A549 (cell line): ENCODE measurements around the gene ATXN7L1. TPM values are rescaled to one million over a fixed set of nuclear protein-coding genes. Genes with fewer than 3 reads are reported as not detected.

ENCODE experiments used
- ATAC-seq, 2 experiments: fragments of 200-7000 bp in 1 of 2; fragments of >200 bp in 1 of 2; cut with Nextera tagmentation in 1 of 2; cut with Tn5 transposase in 1 of 2; 3 replicates each; pipeline versions ENCODE4 v1.8.0 to v1.9.1; 2018 to 2020; ENCODE audit warnings: mild to moderate bottlenecking in 1 of 2, moderate library complexity in 1 of 2
- CTCF ChIA-PET: fragments of 300-600 bp; sonication (Branson Sonifier 250); formaldehyde crosslinking; extraction: SDS; loops from one replicate; lab custom pipeline; 2021; ENCODE audit warnings: antibody characterized with exemption, inconsistent platforms; lab: Yijun Ruan, JAX
- POLR2A ChIA-PET: fragments of 350-600 bp; formaldehyde crosslinking; extraction: SDS; loops from one replicate; lab custom pipeline; 2021; ENCODE audit warnings: antibody characterized with exemption, inconsistent platforms; lab: Yijun Ruan, JAX
- DNase-seq, 2 experiments: peaks; one replicate each; pipeline versions ENCODE4 v3.0.0 to v3.0.0-alpha.2; 2011 to 2016; ENCODE audit warnings: low read depth in 1 of 2, low spot score in 1 of 2
- FAIRE-seq: peaks from 2 replicates; lab custom pipeline; 2011; peaks lifted over from hg19 to GRCh38; lab: Jason Lieb, UNC
- H3K27ac ChIP-seq, 2 experiments: fragments of >200 bp; sonication (Bioruptor Twin); formaldehyde crosslinking; 3 replicates each; pipeline ENCODE4 v1.5.1; 2016 to 2017
- H3K4me1 ChIP-seq: fragments of >200 bp; sonication (Bioruptor Twin); formaldehyde crosslinking; 3 replicates; pipeline ENCODE4 v1.6.1; 2016
- H3K4me2 ChIP-seq: fragments of >200 bp; sonication (Bioruptor Twin); formaldehyde crosslinking; 3 replicates; pipeline ENCODE4 v1.6.1; 2016
- H3K4me3 ChIP-seq: fragments of >200 bp; sonication (Bioruptor Twin); formaldehyde crosslinking; 3 replicates; pipeline ENCODE4 v1.5.1; 2016
- H3K9me3 ChIP-seq: fragments of >200 bp; sonication (Bioruptor Twin); formaldehyde crosslinking; 3 replicates; pipeline ENCODE4 v1.6.1; 2016
- BHLHE40 ChIP-seq: IDR thresholded peaks from 2 replicates; pipeline ENCODE4 v1.6.1; 2012; ENCODE audit warnings: low read depth, low read length, inconsistent platforms
- CBX2 ChIP-seq: fragments of 200-600 bp; sonication (generic); IDR thresholded peaks from 2 replicates; pipeline ENCODE4 v1.6.1; 2016; ENCODE audit warnings: low read depth, mild to moderate bottlenecking, borderline replicate concordance
- CBX8 ChIP-seq: fragments of 200-600 bp; sonication (generic); IDR thresholded peaks from 2 replicates; pipeline ENCODE4 v1.6.1; 2016
- CEBPB ChIP-seq, 2 experiments: fragments of >200 bp in 1 of 2; sonication (Bioruptor Twin) in 1 of 2; formaldehyde crosslinking in 1 of 2; IDR thresholded peaks; 2 replicates each; pipeline ENCODE4 v1.6.1; 2012 to 2016
- CHD4 ChIP-seq: fragments of 200-600 bp; sonication (generic); IDR thresholded peaks from 2 replicates; pipeline ENCODE4 v1.6.1; 2016; ENCODE audit warnings: antibody characterized with exemption, mild to moderate bottlenecking, borderline replicate concordance
- EHMT2 ChIP-seq: fragments of 200-600 bp; sonication (generic); IDR thresholded peaks from 2 replicates; pipeline ENCODE4 v1.6.1; 2016; ENCODE audit warnings: antibody characterized with exemption, low read depth, mild to moderate bottlenecking, moderate library complexity
- FOSB ChIP-seq: fragments of 250-450 bp; sonication (Bioruptor Pico); IDR thresholded peaks from 2 replicates; pipeline ENCODE4 v1.5.0; 2020; ENCODE audit warnings: mild to moderate bottlenecking, moderate library complexity
- FOSL2 ChIP-seq, 2 experiments: fragments of 450-650 bp in 1 of 2; fragments of >200 bp in 1 of 2; sonication (Bioruptor Twin) in 1 of 2; formaldehyde crosslinking; IDR thresholded peaks; 2 replicates each; pipeline versions ENCODE4 v1.5.0 to v1.6.1; 2016 to 2020; ENCODE audit warnings: mild to moderate bottlenecking in 1 of 2, moderate library complexity in 1 of 2
- FOXS1 ChIP-seq: fragments of 250-450 bp; sonication (Bioruptor Pico); IDR thresholded peaks from 2 replicates; pipeline ENCODE4 v1.5.0; 2020; ENCODE audit warnings: mild to moderate bottlenecking, moderate library complexity
- HEYL ChIP-seq: fragments of 250-450 bp; sonication (Bioruptor Pico); IDR thresholded peaks from 2 replicates; pipeline ENCODE4 v1.8.0; 2021; ENCODE audit warnings: mild to moderate bottlenecking, moderate library complexity
- HOXA7 ChIP-seq: fragments of 250-450 bp; sonication (Bioruptor Pico); IDR thresholded peaks from 2 replicates; pipeline ENCODE4 v1.5.0; 2020; ENCODE audit warnings: mild to moderate bottlenecking, moderate library complexity
- HOXB5 ChIP-seq: fragments of 250-450 bp; sonication (Bioruptor Pico); IDR thresholded peaks from 2 replicates; pipeline ENCODE4 v1.5.0; 2020; ENCODE audit warnings: mild to moderate bottlenecking, moderate library complexity
- JUN ChIP-seq, 2 experiments: fragments of >200 bp; sonication (Bioruptor Twin); formaldehyde crosslinking; IDR thresholded peaks; 2 replicates in 1 of 2; 3 replicates in 1 of 2; pipeline ENCODE4 v1.6.1; 2016 to 2017
- JUNB ChIP-seq: fragments of >200 bp; sonication (Bioruptor Twin); formaldehyde crosslinking; IDR thresholded peaks from 2 replicates; pipeline ENCODE4 v1.6.1; 2016
- KDM5A ChIP-seq: fragments of 200-600 bp; sonication (generic); IDR thresholded peaks from 2 replicates; pipeline ENCODE4 v1.6.1; 2016; ENCODE audit warnings: antibody characterized with exemption, mild to moderate bottlenecking
- MAZ ChIP-seq: fragments of 150-350 bp; IDR thresholded peaks from 2 replicates; pipeline ENCODE4 v1.6.1; 2014; ENCODE audit warnings: antibody characterized with exemption, low read depth, low read length, borderline replicate concordance
- MYC ChIP-seq: IDR thresholded peaks from 2 replicates; pipeline ENCODE4 v1.6.1; 2012; ENCODE audit warnings: mild to moderate bottlenecking, inconsistent platforms, low read length, improper control_type of control experiment, borderline replicate concordance
- NR3C1 ChIP-seq: fragments of >200 bp; sonication (Bioruptor Twin); formaldehyde crosslinking; IDR thresholded peaks from 3 replicates; pipeline ENCODE4 v1.6.1; 2017
- SREBF2 ChIP-seq: fragments of 450-650 bp; IDR thresholded peaks from 2 replicates; pipeline ENCODE4 v1.6.1; 2014; ENCODE audit warnings: mild to moderate bottlenecking, moderate library complexity
- TP53 ChIP-seq: fragments of 250-450 bp; sonication (Bioruptor Pico); IDR thresholded peaks from 2 replicates; pipeline ENCODE4 v1.5.0; 2021; ENCODE audit warnings: mild to moderate bottlenecking, moderate library complexity
- ZNF302 ChIP-seq: fragments of 250-450 bp; sonication (Bioruptor Pico); IDR thresholded peaks from 2 replicates; pipeline ENCODE4 v1.9.0; 2021; ENCODE audit warnings: inconsistent platforms, mild to moderate bottlenecking, moderate library complexity
- WGBS: methylation state at CpG from one replicate; pipeline ENCODE4 v1.1.6; 2017; ENCODE audit errors: missing lambda C conversion rate; 5-methylcytosine and 5-hydroxymethylcytosine counted together
- polyA plus RNA-seq, 4 experiments: library from polyadenylated mRNA; depleted of rRNA in 3 of 4; stranded (reverse); fragments of >200 nt; fragmentation: RNase III in 1 of 4; extraction: RNeasy Plus Mini Kit Qiagen cat#74134 plus additional on column Dnase treatment in 1 of 4; gene quantifications; 2 replicates in 3 of 4; 3 replicates in 1 of 4; pipeline ENCODE4 v1.2.3, GENCODE V29; 2011 to 2017
- TF ChIP-seq, protein P1 (sequence below): fragments of 200-600 bp; sonication (generic); IDR thresholded peaks from 2 replicates; pipeline ENCODE4 v1.6.1; 2016; ENCODE audit warnings: antibody characterized with exemption, mild to moderate bottlenecking, moderate library complexity
- TF ChIP-seq, protein P2 (sequence below): fragments of 150-350 bp; IDR thresholded peaks from 2 replicates; pipeline ENCODE4 v1.6.1; 2014; ENCODE audit warnings: low read depth, mild to moderate bottlenecking, low read length
- TF ChIP-seq, protein P3 (sequence below): fragments of >200 bp; sonication (Bioruptor Twin); formaldehyde crosslinking; IDR thresholded peaks from 3 replicates; pipeline ENCODE4 v1.6.1; 2016
- TF ChIP-seq, protein P4 (sequence below): fragments of 250-450 bp; sonication (Bioruptor Pico); IDR thresholded peaks from 2 replicates; pipeline ENCODE4 v1.5.0; 2021; ENCODE audit warnings: mild to moderate bottlenecking, moderate library complexity, borderline replicate concordance
- TF ChIP-seq, protein P5 (sequence below): IDR thresholded peaks from 2 replicates; pipeline ENCODE4 v1.6.1; 2012; ENCODE audit warnings: low read depth, borderline replicate concordance
- TF ChIP-seq, protein P6 (sequence below): IDR thresholded peaks from 2 replicates; pipeline ENCODE4 v1.6.1; 2012

ATXN7L1 gene
- polyA plus RNA-seq, 2 of the 4 experiments (the other 2 are of a cell fraction) = 4.5 to 5.7 TPM

DNA sequence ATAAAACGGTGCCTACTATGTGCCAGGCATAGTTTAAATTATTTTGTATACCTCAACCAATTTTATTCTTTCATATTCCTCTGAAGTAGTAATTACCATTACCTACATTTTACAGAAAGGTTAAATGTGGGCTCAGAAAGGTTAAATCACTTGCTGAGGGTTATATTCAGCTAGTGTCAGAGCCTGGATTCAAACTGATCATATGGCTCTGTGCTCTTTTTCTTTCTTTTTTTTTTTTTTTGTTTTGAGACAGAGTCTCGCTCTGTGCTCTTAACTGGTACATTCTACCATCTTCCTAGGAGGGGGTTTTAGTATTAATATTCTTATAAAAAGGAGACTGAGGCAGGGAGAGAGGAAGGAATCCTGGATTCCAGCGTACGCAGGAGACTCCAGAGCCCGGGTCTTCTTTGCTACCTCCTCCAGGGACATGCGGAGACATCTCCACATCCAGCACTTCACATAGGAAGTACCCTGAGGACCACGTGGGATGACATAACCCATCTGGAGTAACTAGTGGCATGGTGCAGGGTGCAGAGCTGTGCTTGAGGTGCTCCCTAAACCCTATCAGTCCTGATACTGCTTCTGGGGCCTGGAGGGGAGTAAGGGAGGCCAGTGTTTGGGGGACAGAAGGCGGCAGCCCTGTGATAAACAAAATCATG lies 29.6 kb upstream of the ATXN7L1 start:
- H3K4me1 ChIP-seq = no peaks in the 10 kb centered on the region
- ChIA-PET POLR2A (no interaction called here), CTCF (interaction anchor here (0.6 to 1.7 kb wide), 3 partner anchors 25 to 137 kb away, joined by 3 read pairs; partner anchors contain the start of gene ATXN7L1)
- DNase-seq (no peak), FAIRE-seq (no peak), ATAC-seq (no peak; a peak in 1 of 6 replicates)
- no peak overlapping the region for H3K4me3 ChIP-seq
- WGBS = 81% methylated on average over 8 of the region's 8 CpGs
- H3K27ac ChIP-seq = no peak overlapping the region
- H3K4me2 ChIP-seq = no peak overlapping the region
- TF ChIP-seq, protein P1, sequence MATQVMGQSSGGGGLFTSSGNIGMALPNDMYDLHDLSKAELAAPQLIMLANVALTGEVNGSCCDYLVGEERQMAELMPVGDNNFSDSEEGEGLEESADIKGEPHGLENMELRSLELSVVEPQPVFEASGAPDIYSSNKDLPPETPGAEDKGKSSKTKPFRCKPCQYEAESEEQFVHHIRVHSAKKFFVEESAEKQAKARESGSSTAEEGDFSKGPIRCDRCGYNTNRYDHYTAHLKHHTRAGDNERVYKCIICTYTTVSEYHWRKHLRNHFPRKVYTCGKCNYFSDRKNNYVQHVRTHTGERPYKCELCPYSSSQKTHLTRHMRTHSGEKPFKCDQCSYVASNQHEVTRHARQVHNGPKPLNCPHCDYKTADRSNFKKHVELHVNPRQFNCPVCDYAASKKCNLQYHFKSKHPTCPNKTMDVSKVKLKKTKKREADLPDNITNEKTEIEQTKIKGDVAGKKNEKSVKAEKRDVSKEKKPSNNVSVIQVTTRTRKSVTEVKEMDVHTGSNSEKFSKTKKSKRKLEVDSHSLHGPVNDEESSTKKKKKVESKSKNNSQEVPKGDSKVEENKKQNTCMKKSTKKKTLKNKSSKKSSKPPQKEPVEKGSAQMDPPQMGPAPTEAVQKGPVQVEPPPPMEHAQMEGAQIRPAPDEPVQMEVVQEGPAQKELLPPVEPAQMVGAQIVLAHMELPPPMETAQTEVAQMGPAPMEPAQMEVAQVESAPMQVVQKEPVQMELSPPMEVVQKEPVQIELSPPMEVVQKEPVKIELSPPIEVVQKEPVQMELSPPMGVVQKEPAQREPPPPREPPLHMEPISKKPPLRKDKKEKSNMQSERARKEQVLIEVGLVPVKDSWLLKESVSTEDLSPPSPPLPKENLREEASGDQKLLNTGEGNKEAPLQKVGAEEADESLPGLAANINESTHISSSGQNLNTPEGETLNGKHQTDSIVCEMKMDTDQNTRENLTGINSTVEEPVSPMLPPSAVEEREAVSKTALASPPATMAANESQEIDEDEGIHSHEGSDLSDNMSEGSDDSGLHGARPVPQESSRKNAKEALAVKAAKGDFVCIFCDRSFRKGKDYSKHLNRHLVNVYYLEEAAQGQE = no peak
- TF ChIP-seq FOSB (CRISPR knock-in tag) = no peak
- no peak for TF ChIP-seq CBX8
- no peak for TF ChIP-seq JUN (IDR thresholded peaks at IDR 0.05)
- TF ChIP-seq JUNB = no peak
- TF ChIP-seq ZNF302 (CRISPR knock-in tag) = no peak
- no peak for TF ChIP-seq FOSL2 (IDR thresholded peaks at IDR 0.05)
- TF ChIP-seq FOSL2 (CRISPR knock-in tag; IDR thresholded peaks at IDR 0.05) = no peak
- TF ChIP-seq SREBF2 = no peak
- TF ChIP-seq, protein P2, sequence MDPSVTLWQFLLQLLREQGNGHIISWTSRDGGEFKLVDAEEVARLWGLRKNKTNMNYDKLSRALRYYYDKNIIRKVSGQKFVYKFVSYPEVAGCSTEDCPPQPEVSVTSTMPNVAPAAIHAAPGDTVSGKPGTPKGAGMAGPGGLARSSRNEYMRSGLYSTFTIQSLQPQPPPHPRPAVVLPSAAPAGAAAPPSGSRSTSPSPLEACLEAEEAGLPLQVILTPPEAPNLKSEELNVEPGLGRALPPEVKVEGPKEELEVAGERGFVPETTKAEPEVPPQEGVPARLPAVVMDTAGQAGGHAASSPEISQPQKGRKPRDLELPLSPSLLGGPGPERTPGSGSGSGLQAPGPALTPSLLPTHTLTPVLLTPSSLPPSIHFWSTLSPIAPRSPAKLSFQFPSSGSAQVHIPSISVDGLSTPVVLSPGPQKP = no peak
- TF ChIP-seq KDM5A = no peak
- no peak for TF ChIP-seq BHLHE40
- no peak for TF ChIP-seq MYC
- H3K9me3 ChIP-seq = no peaks in the 10 kb centered on the region; the same call in 2 of the 3 replicates

DNA sequence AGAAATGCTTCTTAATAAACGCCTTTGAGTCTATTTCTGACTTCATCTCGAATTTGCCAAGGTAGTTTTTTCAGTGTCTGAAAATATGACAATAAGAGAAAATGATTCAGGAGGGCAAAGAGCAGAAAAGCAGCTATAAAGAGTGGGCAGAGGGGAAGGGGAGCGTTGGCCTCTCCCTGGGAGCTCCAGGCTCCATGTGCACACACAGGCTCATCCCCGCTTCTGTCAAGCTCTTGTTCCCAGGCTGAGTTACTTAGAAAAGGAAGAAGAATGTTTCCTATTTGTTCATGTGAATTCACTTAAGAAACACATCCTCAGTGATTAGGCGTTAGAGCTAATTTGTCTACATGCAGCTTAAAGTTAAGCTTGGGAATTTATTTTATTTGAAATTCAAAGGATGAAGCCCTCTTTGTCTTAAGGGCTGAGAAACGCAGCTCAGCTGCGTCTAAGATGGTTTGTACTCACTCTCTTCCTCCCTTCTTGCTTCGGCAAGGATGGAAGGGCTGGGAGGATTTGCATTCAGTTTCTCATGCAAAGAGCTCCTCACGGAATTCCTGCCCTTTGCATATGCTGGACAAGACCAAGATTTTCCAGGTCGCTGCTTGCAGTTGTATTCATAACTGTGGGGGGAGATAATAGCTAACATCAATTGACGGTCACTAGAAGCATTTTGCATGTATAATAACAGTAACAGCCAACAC lies 29.0 kb upstream of the ATXN7L1 start:
- CTCF ChIA-PET = interaction anchor here (0.6 to 0.8 kb wide), 2 partner anchors 24 to 48 kb away, joined by 3 read pairs; no protein-coding TSS in a partner anchor
- no peak overlapping the region for H3K4me2 ChIP-seq
- H3K4me1 ChIP-seq = no peaks in the 10 kb centered on the region
- no peak for FAIRE-seq
- H3K4me3 ChIP-seq = no peak overlapping the region
- ATAC-seq = no peak
- DNase-seq = no peak
- POLR2A ChIA-PET = no interaction called here
- WGBS = 79% methylated on average over 11 of the region's 11 CpGs
- no peaks in the 10 kb centered on the region for H3K9me3 ChIP-seq
- H3K27ac ChIP-seq = no peak overlapping the region
- TF ChIP-seq NR3C1 (no peak), MYC (no peak), TP53 (no peak), CHD4 (no peak), BHLHE40 (no peak), HEYL (CRISPR knock-in tag) (no peak), FOXS1 (CRISPR knock-in tag) (no peak), MAZ (no peak), HOXA7 (CRISPR knock-in tag) (no peak), HOXB5 (CRISPR knock-in tag) (no peak), EHMT2 (no peak), CBX2 (no peak), CEBPB (IDR thresholded peaks at IDR 0.05) (no peak), JUNB (no peak), CBX8 (no peak)
- TF ChIP-seq, protein P3, sequence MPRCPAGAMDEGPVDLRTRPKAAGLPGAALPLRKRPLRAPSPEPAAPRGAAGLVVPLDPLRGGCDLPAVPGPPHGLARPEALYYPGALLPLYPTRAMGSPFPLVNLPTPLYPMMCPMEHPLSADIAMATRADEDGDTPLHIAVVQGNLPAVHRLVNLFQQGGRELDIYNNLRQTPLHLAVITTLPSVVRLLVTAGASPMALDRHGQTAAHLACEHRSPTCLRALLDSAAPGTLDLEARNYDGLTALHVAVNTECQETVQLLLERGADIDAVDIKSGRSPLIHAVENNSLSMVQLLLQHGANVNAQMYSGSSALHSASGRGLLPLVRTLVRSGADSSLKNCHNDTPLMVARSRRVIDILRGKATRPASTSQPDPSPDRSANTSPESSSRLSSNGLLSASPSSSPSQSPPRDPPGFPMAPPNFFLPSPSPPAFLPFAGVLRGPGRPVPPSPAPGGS = no peak
- TF ChIP-seq, protein P4, sequence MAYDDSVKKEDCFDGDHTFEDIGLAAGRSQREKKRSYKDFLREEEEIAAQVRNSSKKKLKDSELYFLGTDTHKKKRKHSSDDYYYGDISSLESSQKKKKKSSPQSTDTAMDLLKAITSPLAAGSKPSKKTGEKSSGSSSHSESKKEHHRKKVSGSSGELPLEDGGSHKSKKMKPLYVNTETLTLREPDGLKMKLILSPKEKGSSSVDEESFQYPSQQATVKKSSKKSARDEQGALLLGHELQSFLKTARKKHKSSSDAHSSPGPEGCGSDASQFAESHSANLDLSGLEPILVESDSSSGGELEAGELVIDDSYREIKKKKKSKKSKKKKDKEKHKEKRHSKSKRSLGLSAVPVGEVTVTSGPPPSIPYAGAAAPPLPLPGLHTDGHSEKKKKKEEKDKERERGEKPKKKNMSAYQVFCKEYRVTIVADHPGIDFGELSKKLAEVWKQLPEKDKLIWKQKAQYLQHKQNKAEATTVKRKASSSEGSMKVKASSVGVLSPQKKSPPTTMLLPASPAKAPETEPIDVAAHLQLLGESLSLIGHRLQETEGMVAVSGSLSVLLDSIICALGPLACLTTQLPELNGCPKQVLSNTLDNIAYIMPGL (CRISPR knock-in tag) = no peak
- TF ChIP-seq, protein P5, sequence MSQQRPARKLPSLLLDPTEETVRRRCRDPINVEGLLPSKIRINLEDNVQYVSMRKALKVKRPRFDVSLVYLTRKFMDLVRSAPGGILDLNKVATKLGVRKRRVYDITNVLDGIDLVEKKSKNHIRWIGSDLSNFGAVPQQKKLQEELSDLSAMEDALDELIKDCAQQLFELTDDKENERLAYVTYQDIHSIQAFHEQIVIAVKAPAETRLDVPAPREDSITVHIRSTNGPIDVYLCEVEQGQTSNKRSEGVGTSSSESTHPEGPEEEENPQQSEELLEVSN = no peak
- TF ChIP-seq, protein P6, sequence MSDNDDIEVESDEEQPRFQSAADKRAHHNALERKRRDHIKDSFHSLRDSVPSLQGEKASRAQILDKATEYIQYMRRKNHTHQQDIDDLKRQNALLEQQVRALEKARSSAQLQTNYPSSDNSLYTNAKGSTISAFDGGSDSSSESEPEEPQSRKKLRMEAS = no peak
